PC-9 (cell line): ENCODE data around the gene CNTLN.

Experiments
- CTCF ChIP-seq: fragments of 200-600 bp; sonication (generic); conservative IDR thresholded peaks from 2 replicates; pipeline ENCODE4 v1.6.1; 2017; ENCODE audit warnings: mixed run types, antibody characterized with exemption, mild to moderate bottlenecking, moderate library complexity
- EZH2 ChIP-seq: fragments of 200-600 bp; sonication (generic); IDR thresholded peaks from 2 replicates; pipeline ENCODE4 v1.8.0; 2017; ENCODE audit warnings: antibody characterized with exemption, low read depth

- TF ChIP-seq CTCF (no peak), EZH2 (no peak)
These were observed 184.0 kb downstream of the CNTLN start for GRCh38 chr9:17318821-17319320.
